PC-3 (cell line): ENCODE data around the gene ARRB1. TPM values are rescaled to one million over a fixed set of nuclear protein-coding genes. Genes with fewer than 3 reads are reported as not detected.

Experiments
- ATAC-seq: fragments of 200-7000 bp; cut with Tn5 transposase; 2 replicates; pipeline ENCODE4 v1.9.1; 2020; ENCODE audit warnings: mild to moderate bottlenecking, moderate library complexity
- BruUV-seq: library from RNA; stranded (reverse); fragments of 400-500 nt; replicated peaks from 2 replicates; lab custom pipeline; 2021; lab: Mats Ljungman, UMichigan
- CTCF ChIA-PET: fragments of 300-600 bp; sonication (Branson Sonifier 250); formaldehyde crosslinking; loops from one replicate; lab custom pipeline; 2022; ENCODE audit warnings: antibody characterized with exemption; lab: Charles Lee
- POLR2A ChIA-PET: fragments of 300-600 bp; sonication (Branson Sonifier 250); formaldehyde crosslinking; loops from one replicate; lab custom pipeline; 2022; ENCODE audit warnings: antibody characterized with exemption; ENCODE audit not compliant: unreplicated experiment; lab: Charles Lee
- DNase-seq: peaks from one replicate; pipeline ENCODE4 v3.0.0-alpha.2; 2015
- H2AFZ ChIP-seq: fragments of 300-600 bp; sonication (generic); 2 replicates; pipeline ENCODE4 v1.6.0; 2016; ENCODE audit warnings: antibody characterized with exemption, low read length
- H3F3A ChIP-seq: fragments of 300-600 bp; sonication (generic); one replicate; pipeline ENCODE4 v1.6.0; 2017; ENCODE audit warnings: antibody characterized with exemption, low read length, control low read depth, mild to moderate bottlenecking; ENCODE audit not compliant: unreplicated experiment
- H3K27ac ChIP-seq: fragments of 300-600 bp; sonication (generic); 2 replicates; pipeline ENCODE4 v1.5.1; 2016; ENCODE audit warnings: mild to moderate bottlenecking, low read length
- H3K27me3 ChIP-seq: fragments of 300-600 bp; sonication (generic); 2 replicates; pipeline ENCODE4 v1.6.1; 2016; ENCODE audit warnings: low read length, mixed read lengths
- H3K36me3 ChIP-seq: fragments of 300-600 bp; sonication (generic); 2 replicates; pipeline ENCODE4 v1.6.1; 2016; ENCODE audit warnings: low read depth, mixed run types, low read length, mixed read lengths
- H3K4me1 ChIP-seq: fragments of 300-600 bp; sonication (generic); 2 replicates; pipeline ENCODE4 v1.5.1; 2016; ENCODE audit warnings: low read length; ENCODE audit not compliant: insufficient read depth
- H3K4me2 ChIP-seq: fragments of 300-600 bp; sonication (generic); 2 replicates; pipeline ENCODE4 v1.6.0; 2016; ENCODE audit warnings: low read length
- H3K4me3 ChIP-seq: fragments of 300-600 bp; sonication (generic); 2 replicates; pipeline ENCODE4 v1.5.1; 2016; ENCODE audit warnings: mild to moderate bottlenecking, low read length, mixed read lengths
- H3K79me2 ChIP-seq: fragments of 300-600 bp; sonication (generic); 2 replicates; pipeline ENCODE4 v1.6.1; 2017; ENCODE audit warnings: low read length, mixed read lengths
- H3K9ac ChIP-seq: fragments of 300-600 bp; sonication (generic); 2 replicates; pipeline ENCODE4 v1.6.0; 2016; ENCODE audit warnings: mild to moderate bottlenecking, low read length
- H3K9me2 ChIP-seq: fragments of 300-600 bp; sonication (generic); replicated peaks from 2 replicates; pipeline ENCODE4 v1.6.1; 2016; ENCODE audit warnings: mixed run types, low read length, mixed read lengths
- H3K9me3 ChIP-seq: fragments of 300-600 bp; sonication (generic); 2 replicates; pipeline ENCODE4 v1.6.1; 2016; ENCODE audit warnings: low read length, mixed read lengths
- H4K20me1 ChIP-seq: fragments of 300-600 bp; sonication (generic); 2 replicates; pipeline ENCODE4 v1.6.1; 2016; ENCODE audit warnings: low read length, mixed read lengths
- CTCF ChIP-seq: fragments of 300-600 bp; sonication (generic); conservative IDR thresholded peaks from 2 replicates; pipeline ENCODE4 v1.5.1; 2017; ENCODE audit warnings: antibody characterized with exemption, low read depth, mild to moderate bottlenecking, low read length
- EZH2 ChIP-seq: fragments of 300-600 bp; sonication (generic); IDR thresholded peaks from one replicate; pipeline ENCODE4 v1.6.1; 2017; ENCODE audit warnings: antibody characterized with exemption, mild to moderate bottlenecking, low read length; ENCODE audit not compliant: unreplicated experiment
- EZH2phosphoT487 ChIP-seq: fragments of 300-600 bp; sonication (generic); IDR thresholded peaks from 2 replicates; pipeline ENCODE4 v1.6.1; 2018; ENCODE audit warnings: mild to moderate bottlenecking, antibody characterized with exemption, low read length, borderline replicate concordance
- intact Hi-C: fragments of 100-400 bp; cut with micrococcal nuclease; formaldehyde crosslinking; loops from 2 replicates; pipeline ENCODE4 v1.9.0; 2023
- total RNA-seq: library from RNA; depleted of rRNA; stranded (reverse); fragments of >200 nt; gene quantifications from 2 replicates; pipeline ENCODE4 v1.2.3, GENCODE V29; 2014

ARRB1 gene
- total RNA-seq, 1 experiment from 2014 or later, result 19.1 TPM

DNA sequence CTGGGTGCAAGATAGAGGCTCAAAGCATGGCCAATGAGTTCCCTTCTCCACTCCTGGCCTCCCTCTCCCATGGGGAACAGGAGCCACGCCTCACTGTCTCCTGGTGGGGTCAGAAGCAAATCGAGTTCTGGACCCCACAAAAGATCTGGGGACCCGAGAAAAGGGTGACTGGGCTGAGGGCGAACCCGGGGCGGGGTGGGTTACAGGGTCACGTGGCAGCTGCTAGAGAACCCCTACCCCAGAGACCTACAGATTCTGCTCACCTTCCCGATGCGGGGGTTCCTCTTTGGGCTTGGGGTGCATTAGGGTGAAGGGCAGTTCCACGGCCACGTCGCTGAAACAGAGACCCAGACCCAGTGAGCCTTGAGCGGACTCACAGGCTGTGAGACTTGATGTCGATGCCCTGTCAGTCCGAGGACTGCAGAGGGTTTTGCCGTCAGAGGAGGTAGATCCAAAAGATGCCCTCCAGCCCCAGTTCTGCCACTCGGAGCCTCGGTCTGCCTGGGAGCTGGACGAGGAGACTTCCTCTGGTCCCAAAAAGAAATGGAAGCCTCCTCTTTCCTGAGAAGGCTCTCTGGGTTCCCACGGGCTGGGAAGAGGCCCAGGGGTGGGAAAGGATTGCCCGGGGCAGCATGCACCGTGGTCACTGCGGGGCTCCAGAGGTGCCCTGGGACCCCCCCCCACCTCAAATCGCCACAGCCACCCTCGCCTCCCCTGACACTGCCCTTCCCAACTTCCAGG lies 82.7 kb downstream of the ARRB1 start:
- intact Hi-C loops, result no loop called here
- TF ChIP-seq CTCF (no peak), EZH2 (no peak), EZH2phosphoT487 (no peak)
- Histone ChIP-seq H3K9ac (no peak overlapping the region), H4K20me1 (no peaks in the 10 kb centered on the region), H3F3A (no peaks in the 10 kb centered on the region), H3K27me3 (no peaks in the 10 kb centered on the region), H3K27ac (no peak overlapping the region), H3K9me2 (no peaks in the 10 kb centered on the region), H3K36me3 (no peaks in the 10 kb centered on the region), H3K4me3 (no peak overlapping the region), H2AFZ (no peak overlapping the region), H3K4me1 (0 out of 2 replicates have a peak, but pooled peaks cover 4% of the 10 kb centered on the region), H3K4me2 (no peak overlapping the region), H3K79me2 (no peaks in the 10 kb centered on the region), H3K9me3 (no peaks in the 10 kb centered on the region)
- ATAC-seq (no peak), DNase-seq (no peak)
- POLR2A ChIA-PET, result no interaction called here
- CTCF ChIA-PET, result interaction anchor here (0.7 kb wide), 1 partner anchor 13 kb away, joined by 6 read pairs; no protein-coding TSS in a partner anchor
- BruUV-seq, result no TSS peak

DNA sequence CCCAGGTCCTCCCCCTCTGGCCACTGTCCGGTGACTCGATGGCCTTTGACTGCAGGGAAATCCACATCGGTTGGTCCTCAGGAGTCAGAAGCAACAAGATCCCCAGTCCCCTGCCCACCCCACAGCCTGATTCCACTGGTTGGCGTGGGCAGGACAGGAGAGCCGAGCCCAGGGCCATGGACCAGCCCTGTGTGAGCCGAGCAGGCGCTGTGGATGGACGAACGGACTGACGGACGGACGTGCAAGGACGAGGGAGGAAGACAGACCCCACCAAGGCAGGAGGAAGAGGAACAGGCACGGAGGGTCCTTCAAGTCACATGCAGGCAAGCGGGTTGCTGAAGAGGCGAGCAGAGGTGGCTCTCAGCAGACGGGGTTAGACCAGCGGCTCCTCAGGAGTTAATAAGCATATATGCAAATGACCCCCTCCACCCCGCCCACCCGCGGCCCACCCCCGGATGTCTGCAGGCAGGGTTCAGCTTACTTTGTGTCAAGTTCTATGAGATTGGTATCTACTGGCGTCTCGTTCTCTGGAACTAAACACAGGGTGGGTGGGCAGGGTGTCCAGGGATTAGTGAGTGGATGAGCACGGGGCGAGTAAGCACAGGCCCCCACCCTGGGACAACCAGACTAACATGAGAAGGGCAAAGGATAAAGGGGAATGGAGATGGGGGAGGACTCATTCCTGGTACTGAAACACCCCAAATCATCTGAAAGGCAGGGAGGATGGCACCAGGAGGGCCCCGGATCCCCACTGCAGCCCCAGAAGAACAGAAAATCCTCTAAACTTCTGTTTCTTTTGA lies 84.1 kb downstream of the ARRB1 start:
- intact Hi-C loops, result no loop called here
- H3K9me3 ChIP-seq, result no peaks in the 10 kb centered on the region
- no peak for ATAC-seq
- TF ChIP-seq EZH2phosphoT487 (no peak), CTCF (no peak), EZH2 (no peak)
- H3K4me3 ChIP-seq, result no peak overlapping the region
- POLR2A ChIA-PET, result no interaction called here
- CTCF ChIA-PET, result no interaction called here
- H3K4me1 ChIP-seq, result 0 out of 2 replicates have a peak, but pooled peaks cover 4% of the 10 kb centered on the region
- H4K20me1 ChIP-seq, result no peaks in the 10 kb centered on the region
- no peak overlapping the region for H3K9ac ChIP-seq
- no peak overlapping the region for H3K27ac ChIP-seq
- H3K4me2 ChIP-seq, result no peak overlapping the region
- no TSS peak for BruUV-seq
- no peak for DNase-seq
- H3K36me3 ChIP-seq, result no peaks in the 10 kb centered on the region
- H3F3A ChIP-seq, result no peaks in the 10 kb centered on the region
- no peaks in the 10 kb centered on the region for H3K79me2 ChIP-seq
- no peak overlapping the region for H2AFZ ChIP-seq
- no peaks in the 10 kb centered on the region for H3K27me3 ChIP-seq
- H3K9me2 ChIP-seq, result no peaks in the 10 kb centered on the region
